ENCODE measurements around the gene RICTOR.

- TF ChIP-seq POLR2A (IDR thresholded peaks at IDR 0.05), result no peak
- no peak for TF ChIP-seq CTCF (IDR thresholded peaks at IDR 0.05)
These were observed 125.7 kb downstream of the RICTOR start for GRCh38 chr5:38948501-38948900.
